Breast epithelium (tissue), 3 donors: ENCODE results near the gene NT5DC2.

Source experiments
- POLR2A ChIP-seq: fragments of 450-650 bp; IDR thresholded peaks from one replicate; pipeline ENCODE4 v1.6.1; 2016; ENCODE audit warnings: antibody characterized with exemption, mild to moderate bottlenecking, moderate library complexity
- POLR2AphosphoS5 ChIP-seq, 3 donors: sonication (generic); formaldehyde crosslinking; IDR thresholded peaks; one replicate each; pipeline ENCODE4 v1.6.1; 2017; ENCODE audit warnings: antibody characterized with exemption in 3 of 3
- TF ChIP-seq, protein P1 (sequence below), 3 donors: fragments of 450-650 bp; IDR thresholded peaks; one replicate each; pipeline ENCODE4 v1.5.1; 2016 to 2017; ENCODE audit warnings: antibody characterized with exemption in 3 of 3, mild to moderate bottlenecking in 3 of 3, moderate library complexity in 3 of 3

DNA sequence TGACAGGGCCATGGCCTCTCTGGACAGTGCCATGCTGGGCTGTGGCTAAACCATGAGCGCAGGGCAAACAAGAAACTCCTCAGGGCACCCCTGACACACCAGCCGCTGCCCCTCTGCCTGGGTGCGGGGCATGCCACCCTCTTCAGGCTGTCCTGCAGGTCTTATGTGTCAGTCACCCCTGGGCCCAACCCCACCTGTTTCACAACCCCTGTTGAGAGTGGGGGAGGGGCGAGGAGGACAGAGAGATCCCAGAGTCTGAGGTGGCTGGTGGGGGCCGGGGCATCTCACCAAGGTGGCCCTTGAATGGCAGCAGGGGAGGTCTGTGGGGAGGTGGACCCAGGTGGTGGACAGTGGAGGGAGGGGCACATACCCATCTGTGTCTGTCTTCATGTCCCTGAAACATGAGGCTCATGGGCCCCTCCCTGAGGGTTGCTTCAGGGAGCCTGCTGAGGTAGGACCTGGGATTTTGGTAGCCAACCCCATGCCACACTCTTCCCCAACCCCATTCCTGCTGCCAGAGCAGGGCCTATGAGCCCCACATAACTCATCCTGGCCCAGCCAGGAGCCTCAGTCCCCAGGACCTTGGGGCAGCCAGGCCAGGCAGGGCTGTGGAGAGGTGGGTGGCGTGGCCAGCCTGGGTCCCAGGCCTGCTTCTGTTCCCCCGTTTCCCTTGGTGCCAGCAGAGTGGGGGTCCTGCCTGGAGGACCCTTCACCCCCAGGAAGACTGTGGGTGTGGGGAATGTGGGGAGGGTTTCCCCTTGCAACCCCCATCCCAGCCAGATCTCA, 40.2 kb downstream of the NT5DC2 start:
- TF ChIP-seq, protein P1, sequence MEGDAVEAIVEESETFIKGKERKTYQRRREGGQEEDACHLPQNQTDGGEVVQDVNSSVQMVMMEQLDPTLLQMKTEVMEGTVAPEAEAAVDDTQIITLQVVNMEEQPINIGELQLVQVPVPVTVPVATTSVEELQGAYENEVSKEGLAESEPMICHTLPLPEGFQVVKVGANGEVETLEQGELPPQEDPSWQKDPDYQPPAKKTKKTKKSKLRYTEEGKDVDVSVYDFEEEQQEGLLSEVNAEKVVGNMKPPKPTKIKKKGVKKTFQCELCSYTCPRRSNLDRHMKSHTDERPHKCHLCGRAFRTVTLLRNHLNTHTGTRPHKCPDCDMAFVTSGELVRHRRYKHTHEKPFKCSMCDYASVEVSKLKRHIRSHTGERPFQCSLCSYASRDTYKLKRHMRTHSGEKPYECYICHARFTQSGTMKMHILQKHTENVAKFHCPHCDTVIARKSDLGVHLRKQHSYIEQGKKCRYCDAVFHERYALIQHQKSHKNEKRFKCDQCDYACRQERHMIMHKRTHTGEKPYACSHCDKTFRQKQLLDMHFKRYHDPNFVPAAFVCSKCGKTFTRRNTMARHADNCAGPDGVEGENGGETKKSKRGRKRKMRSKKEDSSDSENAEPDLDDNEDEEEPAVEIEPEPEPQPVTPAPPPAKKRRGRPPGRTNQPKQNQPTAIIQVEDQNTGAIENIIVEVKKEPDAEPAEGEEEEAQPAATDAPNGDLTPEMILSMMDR (IDR thresholded peaks at IDR 0.05) = no peak
- TF ChIP-seq POLR2A = no peak
- no peak for TF ChIP-seq POLR2AphosphoS5 (IDR thresholded peaks at IDR 0.05)
